ENCODE results near the gene EHD4. TPM values are rescaled to one million over a fixed set of nuclear protein-coding genes. Genes with fewer than 3 reads are reported as not detected.

EHD4 gene
- total and polyA plus RNA-seq, 2 donors (not counting 3 experiments of a cell fraction or from before 2014, with no cell fraction given) = 96.7 to 128 TPM

GRCh38 chr15:41884458-41884857 is 87.9 kb downstream of the EHD4 start:
- H3K9ac ChIP-seq (replicated peaks; ENCODE audit: extremely low read depth, insufficient read depth, low read length) = no peak overlapping the region
- no peaks in the 10 kb centered on the region for H3K4me1 ChIP-seq (ENCODE audit: control insufficient read depth, extremely low read depth, insufficient read depth, low read length)
- intact Hi-C loops (cut with micrococcal nuclease) = no loop called here
- no peak overlapping the region for H3K4me3 ChIP-seq (replicated peaks in 1 of 3; ENCODE audit: insufficient read depth in 1 of 3, low read depth in 1 of 3, low read length in 3 of 3)
- dilution Hi-C loops (cut with MboI; ENCODE audit: extremely low pct_ligation_motif_present, low sequenced_read_pairs) = no loop called here
- no peaks in the 10 kb centered on the region for H3K9me3 ChIP-seq (replicated peaks; ENCODE audit: control insufficient read depth, insufficient read depth, low read length)
- H3K9me1 ChIP-seq (replicated peaks; ENCODE audit: control insufficient read depth, extremely low read depth, insufficient read depth, low read length) = no peaks in the 10 kb centered on the region
- no peak overlapping the region for H3K4me2 ChIP-seq (ENCODE audit: insufficient read depth, low read length)
- BruUV-seq (replicated peaks) = no TSS peak
- H3K27me3 ChIP-seq (ENCODE audit: control insufficient read depth in 2 of 2, insufficient read depth in 2 of 2, low read length in 2 of 2) = no peaks in the 10 kb centered on the region
- ChIA-PET POLR2A (no interaction called here), CTCF (interaction anchor here (2.8 kb wide), 1 partner anchor 20 kb away, joined by 9 read pairs; no protein-coding TSS in a partner anchor)
- no peak overlapping the region for H2AFZ ChIP-seq (ENCODE audit: low read depth, low read length)
- no peak overlapping the region for H3K27ac ChIP-seq (ENCODE audit: insufficient read depth, low read depth, low read length)
- H4K20me1 ChIP-seq (replicated peaks; ENCODE audit: control insufficient read depth, extremely low read depth, insufficient read depth, low read length) = no peaks in the 10 kb centered on the region
- FAIRE-seq (no peak), DNase-seq (ENCODE audit: low read depth, low spot score) (no peak)
- TF ChIP-seq JUN (IDR thresholded peaks at IDR 0.05; ENCODE audit: borderline replicate concordance, insufficient read depth, insufficient read length, low read depth) (no peak), POLR2A (IDR thresholded peaks at IDR 0.05; ENCODE audit: low read depth, low read length) (no peak), FOS (IDR thresholded peaks at IDR 0.05; ENCODE audit: borderline replicate concordance, insufficient read depth, low read length) (no peak), GATA2 (IDR thresholded peaks at IDR 0.05; ENCODE audit: insufficient read depth, insufficient read length, low read depth, low read length) (no peak), CTCF (IDR thresholded peaks at IDR 0.05; ENCODE audit: extremely low read depth in 1 of 2, insufficient read depth in 1 of 2, low read depth in 1 of 2, low read length in 2 of 2) (no peak), POLR2AphosphoS5 (IDR thresholded peaks at IDR 0.05; ENCODE audit: insufficient read depth, low read depth, low read length) (no peak)
- H3K36me3 ChIP-seq (ENCODE audit: control insufficient read depth in 2 of 2, extremely low read depth in 1 of 2, insufficient read depth in 2 of 2, low read length in 2 of 2) = peaks cover 5 to 33% of the 10 kb centered on the region in 2 experiments
- H3K79me2 ChIP-seq (ENCODE audit: control insufficient read depth, insufficient read depth, low read length) = no peaks in the 10 kb centered on the region

- H3K9me1 ChIP-seq (replicated peaks; ENCODE audit: control insufficient read depth, extremely low read depth, insufficient read depth, low read length) = no peaks in the 10 kb centered on the region
- H3K4me1 ChIP-seq (ENCODE audit: control insufficient read depth, extremely low read depth, insufficient read depth, low read length) = no peaks in the 10 kb centered on the region
- no peak overlapping the region for H3K4me3 ChIP-seq (replicated peaks in 1 of 3; ENCODE audit: insufficient read depth in 1 of 3, low read depth in 1 of 3, low read length in 3 of 3)
- TF ChIP-seq MAX (IDR thresholded peaks at IDR 0.05; ENCODE audit: insufficient read depth, insufficient read length) = no peak
- TF ChIP-seq MYC (IDR thresholded peaks at IDR 0.05; ENCODE audit: low read depth, low read length) = no peak
- no peak for TF ChIP-seq JUN (IDR thresholded peaks at IDR 0.05; ENCODE audit: borderline replicate concordance, insufficient read depth, insufficient read length, low read depth)
- no peak for TF ChIP-seq CTCF (IDR thresholded peaks at IDR 0.05; ENCODE audit: extremely low read depth in 1 of 2, insufficient read depth in 1 of 2, low read depth in 1 of 2, low read length in 2 of 2)
- no peak for TF ChIP-seq POLR2A (IDR thresholded peaks at IDR 0.05; ENCODE audit: low read depth, low read length)
- TF ChIP-seq GATA2 (IDR thresholded peaks at IDR 0.05; ENCODE audit: insufficient read depth, insufficient read length, low read depth, low read length) = no peak
- no peak for TF ChIP-seq FOS (IDR thresholded peaks at IDR 0.05; ENCODE audit: borderline replicate concordance, insufficient read depth, low read length)
- no peak for TF ChIP-seq EZH2 (IDR thresholded peaks at IDR 0.05; ENCODE audit: borderline replicate concordance, low read depth, low read length, severe bottlenecking)
- TF ChIP-seq POLR2AphosphoS5 (IDR thresholded peaks at IDR 0.05; ENCODE audit: insufficient read depth, low read depth, low read length) = no peak
- H3K9ac ChIP-seq (replicated peaks; ENCODE audit: extremely low read depth, insufficient read depth, low read length) = no peak overlapping the region
- dilution Hi-C loops (cut with MboI; ENCODE audit: extremely low pct_ligation_motif_present, low sequenced_read_pairs) = no loop called here
- H3K27ac ChIP-seq (ENCODE audit: insufficient read depth, low read depth, low read length) = no peak overlapping the region
- no TSS peak for BruUV-seq (replicated peaks)
- no peaks in the 10 kb centered on the region for H3K27me3 ChIP-seq (ENCODE audit: control insufficient read depth in 2 of 2, insufficient read depth in 2 of 2, low read length in 2 of 2)
- intact Hi-C loops (cut with micrococcal nuclease) = no loop called here
- ChIA-PET POLR2A (no interaction called here), CTCF (no interaction called here)
- H4K20me1 ChIP-seq (replicated peaks; ENCODE audit: control insufficient read depth, extremely low read depth, insufficient read depth, low read length) = no peaks in the 10 kb centered on the region
- FAIRE-seq (no peak), DNase-seq (ENCODE audit: low read depth, low spot score) (no peak)
- no peak overlapping the region for H2AFZ ChIP-seq (ENCODE audit: low read depth, low read length)
- peaks cover 5 to 36% of the 10 kb centered on the region in 2 experiments for H3K36me3 ChIP-seq (ENCODE audit: control insufficient read depth in 2 of 2, extremely low read depth in 1 of 2, insufficient read depth in 2 of 2, low read length in 2 of 2)
- no peaks in the 10 kb centered on the region for H3K79me2 ChIP-seq (ENCODE audit: control insufficient read depth, insufficient read depth, low read length)
- H3K9me3 ChIP-seq (replicated peaks; ENCODE audit: control insufficient read depth, insufficient read depth, low read length) = no peaks in the 10 kb centered on the region
- no peak overlapping the region for H3K4me2 ChIP-seq (ENCODE audit: insufficient read depth, low read length)
Observed at GRCh38 chr15:41883484-41883825, 88.9 kb downstream of the EHD4 start.
